ENCODE measurements around the gene JMJD1C.

JMJD1C gene

GRCh38 chr10:63119041-63119440, 346.7 kb downstream of the JMJD1C start:
- no peak for DNase-seq
